Fibroblast of skin of back (primary cell): ENCODE results near the gene IL1RAP.

Experiments used
- DNase-seq: peaks from one replicate; pipeline ENCODE4 v3.0.0-alpha.2; 2013

IL1RAP gene

GRCh38 chr3:190680691-190681090, 166.8 kb downstream of the IL1RAP start:
- DNase-seq: no peak

DNA sequence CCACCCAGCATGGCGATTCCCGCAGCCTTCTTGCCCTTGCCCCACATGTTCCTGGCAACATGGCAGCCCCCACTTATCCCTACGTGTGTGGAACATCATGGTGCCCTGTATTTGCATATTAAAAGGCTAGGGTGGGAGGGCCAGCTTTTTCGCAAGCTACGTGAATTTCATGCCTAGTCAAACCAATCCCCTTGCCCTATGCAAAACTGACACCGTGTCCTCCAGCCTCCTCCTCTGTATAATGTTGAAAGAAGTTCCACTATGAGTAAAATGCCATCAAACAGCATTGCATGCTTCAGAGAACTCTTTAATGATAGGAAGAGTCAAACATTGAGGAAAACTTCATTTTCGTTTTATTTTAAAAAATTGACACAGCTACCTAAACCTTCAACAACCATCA, 170.9 kb downstream of the IL1RAP start:
- no peak for DNase-seq

- no peak for DNase-seq
Measured at GRCh38 chr3:190686011-190686410, 172.1 kb downstream of the IL1RAP start.

DNA sequence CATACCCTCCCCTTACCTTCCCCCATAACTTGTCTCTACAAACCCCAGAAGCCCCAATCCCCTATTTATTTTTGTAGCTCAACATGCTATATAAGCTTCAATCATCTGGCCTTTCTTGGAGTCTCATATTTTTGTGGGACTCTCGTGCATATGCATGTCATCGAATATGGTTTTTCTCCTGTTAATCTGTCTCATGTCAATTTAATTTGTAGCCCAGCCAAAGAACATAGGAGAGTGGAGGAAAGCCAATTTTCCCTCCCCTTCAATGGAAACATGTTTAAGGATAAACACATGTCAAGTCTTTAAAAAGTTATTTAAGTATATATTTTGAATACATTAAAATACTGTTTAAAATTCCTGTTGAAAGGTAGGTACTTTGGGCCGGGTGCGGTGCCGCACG, 176.4 kb downstream of the IL1RAP start:
- DNase-seq: no peak

- DNase-seq: no peak
Measured at GRCh38 chr3:190692256-190692655, 178.4 kb downstream of the IL1RAP start.

GRCh38 chr3:190694335-190695001, 180.6 kb downstream of the IL1RAP start:
- no peak for DNase-seq

- no peak for DNase-seq
Measured at GRCh38 chr3:190695225-190695624, 181.3 kb downstream of the IL1RAP start.

DNA sequence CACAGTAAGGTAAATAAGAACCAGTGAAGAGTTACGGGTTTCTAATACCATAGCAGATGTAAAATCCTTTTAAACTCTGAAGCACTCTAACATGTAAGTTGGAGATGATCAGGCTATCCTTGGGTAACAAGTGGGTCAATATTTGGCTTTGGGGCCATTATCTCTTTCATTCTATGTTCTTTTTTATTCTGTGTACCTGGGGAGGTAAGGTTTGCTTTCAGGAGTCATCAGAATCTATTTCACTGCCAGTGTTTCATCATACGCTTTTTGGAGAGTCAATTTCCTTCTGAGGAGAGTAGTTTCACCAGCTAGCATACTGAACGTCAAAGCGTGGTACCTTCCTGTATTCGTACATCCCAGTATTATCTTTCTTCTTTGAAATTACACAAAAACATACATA, 182.1 kb downstream of the IL1RAP start:
- no peak for DNase-seq

GRCh38 chr3:190696777-190697501, 183.1 kb downstream of the IL1RAP start:
- peak; percentile 31 for DNase-seq

DNA sequence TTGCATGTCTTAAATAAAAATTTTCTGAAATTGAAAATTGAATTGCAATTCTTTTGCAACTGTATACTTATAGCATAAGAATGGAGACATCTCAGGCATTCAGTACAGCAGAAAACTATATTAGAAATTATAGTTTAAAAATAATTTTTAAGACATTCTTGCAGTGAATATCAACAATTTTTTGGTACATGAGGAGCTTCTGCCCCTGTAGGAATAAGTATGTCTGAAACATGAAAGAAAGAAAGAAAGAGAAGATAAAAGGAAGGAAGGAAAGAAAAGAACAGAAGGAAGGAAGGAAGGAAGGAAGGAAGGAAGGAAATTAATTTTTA, 183.6 kb downstream of the IL1RAP start:
- DNase-seq: no peak

- DNase-seq: peak; percentile 59
Measured at GRCh38 chr3:190697901-190698300, 184.0 kb downstream of the IL1RAP start.

DNA sequence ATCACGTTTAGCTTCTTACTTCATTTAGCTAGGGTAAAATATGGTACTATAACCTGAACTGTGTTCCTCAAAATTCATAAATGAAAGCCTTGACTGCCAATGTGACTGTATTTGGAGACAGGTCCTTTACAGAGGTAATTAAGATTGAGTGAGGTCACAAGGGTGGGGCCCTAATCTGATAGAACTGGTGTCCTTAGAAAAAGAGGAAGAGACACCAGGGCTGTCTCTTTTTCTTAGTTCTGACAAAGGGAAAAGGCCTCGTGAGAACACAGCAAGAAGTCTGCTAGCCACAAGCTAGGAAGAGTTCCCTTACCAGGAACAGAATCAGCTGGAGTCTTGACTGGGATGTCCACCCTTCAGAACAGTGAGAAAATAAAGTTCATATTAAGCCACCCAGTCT, 185.9 kb downstream of the IL1RAP start:
- no peak for DNase-seq

DNA sequence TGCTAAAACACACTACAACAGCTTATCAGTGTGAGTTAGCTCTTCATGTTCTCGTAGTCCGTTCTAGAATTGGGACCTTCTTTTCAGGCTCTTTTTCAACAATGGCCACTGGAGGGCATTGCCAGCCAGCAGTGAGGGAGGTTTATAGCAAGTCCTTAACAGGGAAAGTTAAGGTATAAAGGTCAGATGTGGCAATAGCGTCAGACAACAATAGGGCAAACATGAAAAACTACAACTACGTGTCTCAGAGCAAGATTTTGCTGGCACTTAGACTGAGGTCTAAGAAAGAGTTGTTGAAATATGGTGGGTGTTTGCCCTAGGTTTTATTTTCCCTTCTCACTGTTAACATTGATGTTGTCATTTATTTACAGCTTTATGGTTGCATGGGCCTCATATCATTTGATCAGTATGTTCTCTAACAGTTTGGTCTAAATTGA, 187.2 kb downstream of the IL1RAP start:
- peak; percentile 49 for DNase-seq

DNA sequence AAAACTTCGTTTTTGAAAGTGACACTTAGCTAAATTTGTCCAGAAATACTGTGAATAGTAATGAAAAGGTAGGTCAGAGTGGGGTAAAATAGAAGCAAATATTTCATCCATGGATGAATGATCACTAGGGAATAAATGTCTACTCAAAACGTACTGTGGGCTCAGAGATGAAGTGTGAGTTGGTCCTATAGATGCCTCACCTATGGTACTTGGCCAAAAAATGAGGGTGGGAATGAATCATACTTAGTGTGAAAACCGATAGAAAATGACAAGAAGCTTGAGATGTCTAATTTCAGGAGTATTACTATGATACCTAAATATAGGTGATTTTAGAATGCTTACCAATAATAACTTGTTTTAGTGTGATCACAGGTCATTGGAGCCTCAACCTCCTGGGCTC, 192.7 kb downstream of the IL1RAP start:
- DNase-seq: no peak
